Activated CD4-positive, alpha-beta T cell treated with anti-CD3 and anti-CD28 coated beads, Interleukin-2, amount 50 U/mL, for 16 hours (primary cell): ENCODE results near the gene ZNF398.
A peak's percentile ranks its signal among the peaks of the same experiment; 100 is the strongest.
"Not testable (repeated sequence)": the region's sequence is repeated elsewhere in the genome, so short reads cannot be mapped to it uniquely, and the experiment has no call there.

ENCODE experiments used
- DNase-seq: peaks from one replicate; pipeline ENCODE4 v3.0.0-alpha.2; 2020

Gene ZNF398, protein sequence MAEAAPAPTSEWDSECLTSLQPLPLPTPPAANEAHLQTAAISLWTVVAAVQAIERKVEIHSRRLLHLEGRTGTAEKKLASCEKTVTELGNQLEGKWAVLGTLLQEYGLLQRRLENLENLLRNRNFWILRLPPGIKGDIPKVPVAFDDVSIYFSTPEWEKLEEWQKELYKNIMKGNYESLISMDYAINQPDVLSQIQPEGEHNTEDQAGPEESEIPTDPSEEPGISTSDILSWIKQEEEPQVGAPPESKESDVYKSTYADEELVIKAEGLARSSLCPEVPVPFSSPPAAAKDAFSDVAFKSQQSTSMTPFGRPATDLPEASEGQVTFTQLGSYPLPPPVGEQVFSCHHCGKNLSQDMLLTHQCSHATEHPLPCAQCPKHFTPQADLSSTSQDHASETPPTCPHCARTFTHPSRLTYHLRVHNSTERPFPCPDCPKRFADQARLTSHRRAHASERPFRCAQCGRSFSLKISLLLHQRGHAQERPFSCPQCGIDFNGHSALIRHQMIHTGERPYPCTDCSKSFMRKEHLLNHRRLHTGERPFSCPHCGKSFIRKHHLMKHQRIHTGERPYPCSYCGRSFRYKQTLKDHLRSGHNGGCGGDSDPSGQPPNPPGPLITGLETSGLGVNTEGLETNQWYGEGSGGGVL

GRCh38 chr7:149147072-149147751 is at the start of gene ZNF398:
TSS of gene ZNF398 (plus strand) at chr7:149147453. CDS start at chr7:149147743, 290 bp downstream.
- peak; percentile 76 for DNase-seq

GRCh38 chr7:149099058-149099457 is 48.2 kb upstream of the ZNF398 start:
- no peak for DNase-seq

DNA sequence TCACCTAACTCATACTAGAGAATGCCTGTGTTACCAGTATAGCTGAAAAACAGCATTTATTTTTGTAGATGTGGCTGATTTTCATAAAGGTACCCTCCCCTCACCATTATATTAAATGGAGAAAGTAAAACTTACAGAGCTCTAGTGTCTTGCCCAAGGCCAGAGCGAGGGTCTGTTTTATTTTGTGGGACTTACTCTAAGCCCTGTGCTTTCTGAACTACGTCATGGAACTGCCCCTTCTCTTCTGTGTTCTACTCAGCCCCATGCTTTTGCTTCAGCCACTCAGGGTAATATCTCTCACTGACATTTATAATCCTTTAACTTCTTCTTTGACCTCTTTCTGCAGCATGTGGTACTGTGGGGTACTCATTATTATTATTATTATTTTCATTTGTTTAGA is 46.4 kb upstream of the ZNF398 start:
- DNase-seq, result no peak

DNA sequence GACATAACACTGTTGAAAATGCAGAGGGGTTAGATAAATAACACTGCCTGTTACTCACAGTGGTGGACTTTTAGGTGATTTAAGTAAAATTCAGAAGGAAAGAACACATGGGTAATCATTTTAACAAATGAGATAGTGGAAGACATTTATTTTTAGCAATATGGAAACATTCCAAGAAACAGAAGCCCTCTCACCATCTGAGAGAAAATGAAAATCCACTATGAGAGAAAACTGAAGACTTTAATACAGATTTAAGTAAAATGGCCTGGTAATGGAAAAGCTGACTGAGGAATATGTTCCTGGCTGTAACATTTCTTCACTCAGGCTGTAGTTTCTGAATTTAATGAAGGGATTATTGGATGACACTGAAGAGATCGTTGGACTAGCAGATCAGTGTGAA is 44.6 kb upstream of the ZNF398 start:
- DNase-seq, result no peak

GRCh38 chr7:149103424-149103823 is 43.8 kb upstream of the ZNF398 start:
- no peak for DNase-seq

GRCh38 chr7:149104214-149104613 is 43.0 kb upstream of the ZNF398 start:
- DNase-seq, result no peak

GRCh38 chr7:149104749-149105148 is 42.5 kb upstream of the ZNF398 start:
- DNase-seq, result no peak

DNA sequence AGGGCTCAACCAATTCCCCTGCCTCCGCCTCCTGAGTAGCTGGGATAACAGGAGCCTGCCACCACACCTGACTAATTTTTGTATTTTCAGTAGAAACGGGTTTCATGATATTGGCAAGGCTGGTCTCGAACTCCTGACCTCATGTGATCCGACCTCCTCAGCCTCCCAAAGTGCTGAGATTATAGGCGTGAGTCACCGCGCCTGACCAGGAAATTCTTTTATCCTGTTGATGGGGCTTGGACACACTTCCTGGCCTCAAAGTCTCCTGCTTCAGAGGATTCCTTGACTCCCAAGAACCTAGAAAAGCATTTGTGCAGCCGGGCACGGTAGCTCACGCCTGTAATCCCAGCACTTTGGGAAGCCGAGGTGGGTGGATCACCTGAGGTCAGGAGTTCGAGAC is 37.3 kb upstream of the ZNF398 start:
- DNase-seq, result no peak

DNA sequence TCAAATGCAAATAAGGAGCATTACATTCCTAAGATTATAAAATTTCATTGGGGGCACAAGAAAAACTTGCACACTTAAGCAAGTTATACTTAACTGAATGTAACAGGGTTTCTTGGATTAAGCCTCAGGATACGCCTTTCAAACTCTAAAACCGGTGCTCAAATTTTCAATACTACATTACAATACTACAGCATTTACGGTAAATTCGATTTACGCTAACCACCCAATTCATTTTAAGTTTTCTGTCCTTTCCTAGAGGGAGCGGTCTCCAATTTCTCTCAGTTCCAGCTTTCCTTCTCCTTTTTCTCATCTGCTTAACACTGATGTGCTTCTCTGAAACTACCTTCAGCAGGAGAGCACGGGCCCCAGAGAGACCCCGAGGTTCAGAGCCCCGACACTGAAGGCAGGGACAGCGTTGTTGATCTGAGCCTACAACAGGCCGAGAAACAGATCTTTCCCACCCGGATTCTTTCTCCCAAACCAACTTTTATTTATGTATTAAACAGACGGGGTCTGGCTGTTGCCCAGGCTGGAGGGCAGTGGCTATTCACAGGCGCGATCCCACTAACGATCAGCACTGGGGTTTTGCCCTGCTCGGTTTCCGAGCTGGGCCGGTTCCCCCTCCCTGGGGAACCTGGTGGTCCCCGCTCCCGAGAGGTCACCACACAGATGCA is 21.9 kb upstream of the ZNF398 start:
- no peak for DNase-seq

DNA sequence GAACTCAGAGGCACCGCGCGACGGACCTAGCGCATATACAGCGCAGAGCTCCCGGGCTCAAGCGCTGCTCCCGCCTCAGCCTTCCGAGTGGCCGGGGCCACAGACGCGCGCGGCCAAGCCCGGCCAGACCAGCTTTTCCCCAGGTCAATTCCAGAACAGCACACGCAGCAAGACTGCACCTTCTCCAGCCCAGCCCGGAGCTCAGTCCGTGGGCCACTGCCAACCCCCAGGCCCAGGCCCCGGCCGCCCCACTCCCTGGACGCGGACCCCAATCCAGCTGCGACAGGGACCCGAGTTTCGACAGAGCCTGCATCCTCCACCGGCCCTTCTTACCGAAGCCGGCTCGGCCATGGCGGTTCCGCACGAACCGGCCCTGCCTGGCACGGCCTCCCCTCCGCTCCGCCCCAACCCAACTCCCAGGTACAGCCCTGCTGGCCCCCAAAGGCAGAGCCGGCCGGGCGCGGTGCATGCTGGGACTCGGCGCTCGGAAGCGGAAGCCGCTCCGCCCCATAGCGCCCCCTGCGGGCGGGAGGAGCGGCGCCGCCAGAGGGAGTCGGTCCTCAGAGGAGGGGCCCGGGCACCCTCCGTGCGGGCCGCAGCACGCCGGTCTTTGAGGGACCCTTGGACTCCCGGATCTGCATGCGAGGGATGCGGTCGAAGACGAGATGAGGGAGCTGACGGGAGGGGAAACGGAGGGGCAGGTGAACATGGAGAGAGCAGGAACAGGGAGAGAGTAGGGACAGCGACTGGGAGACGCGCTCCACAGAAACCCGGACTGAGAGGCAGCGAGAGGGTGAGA is 21.2 kb upstream of the ZNF398 start, which contains the start of gene ZNF425:
ZNF425 (minus strand) TSS at position 462 of the 799 bp plus-strand sequence; CDS start at position 351, 111 bp downstream.
- peak; percentile 95 for DNase-seq

- peak; percentile 72 for DNase-seq
Observed at GRCh38 chr7:149126662-149127266, 20.5 kb upstream of the ZNF398 start.

GRCh38 chr7:149130572-149131198 is 16.6 kb upstream of the ZNF398 start:
- DNase-seq, result no peak

- DNase-seq, result no peak
Observed at GRCh38 chr7:149133028-149133710, 14.1 kb upstream of the ZNF398 start.

- no peak for DNase-seq
Observed at GRCh38 chr7:149136118-149136517, 11.1 kb upstream of the ZNF398 start.

- no peak for DNase-seq
Observed at GRCh38 chr7:149140831-149141230, 6.4 kb upstream of the ZNF398 start.

DNA sequence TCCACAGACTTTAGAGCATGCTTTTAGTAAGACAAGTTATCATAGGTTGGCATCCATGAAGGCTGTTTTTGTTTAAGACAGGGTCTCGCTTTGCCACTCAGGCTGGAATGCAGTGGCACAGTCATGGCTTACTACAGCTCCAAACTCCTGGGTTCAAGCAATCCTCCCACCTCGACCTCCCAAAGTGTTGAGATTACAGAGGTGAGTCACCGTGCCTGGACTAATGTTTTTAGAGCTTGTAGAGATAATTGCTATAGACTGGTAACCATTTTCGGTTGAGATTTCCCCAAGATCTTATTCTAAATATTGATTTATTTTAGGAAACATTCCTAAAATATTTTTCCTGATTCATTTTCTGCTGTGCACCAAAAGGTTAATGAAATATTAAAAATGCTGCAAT is 5.4 kb upstream of the ZNF398 start:
- DNase-seq, result no peak

- not testable (repeated sequence) for DNase-seq
Observed at GRCh38 chr7:149144436-149144922, 2.8 kb upstream of the ZNF398 start.

GRCh38 chr7:149145031-149145845 is 2.0 kb upstream of the ZNF398 start:
- peak; percentile 27 for DNase-seq
